Measurements from ENCODE around the gene PROSER3. TPM values are rescaled to one million over a fixed set of nuclear protein-coding genes. Genes with fewer than 3 reads are reported as not detected.
"Not testable (repeated sequence)": the region's sequence is repeated elsewhere in the genome, so short reads cannot be mapped to it uniquely, and the experiment has no call there.

Gene PROSER3
- polyA plus RNA-seq, 3 donors: 15.6 to 26.2 (median 26.0) TPM

DNA sequence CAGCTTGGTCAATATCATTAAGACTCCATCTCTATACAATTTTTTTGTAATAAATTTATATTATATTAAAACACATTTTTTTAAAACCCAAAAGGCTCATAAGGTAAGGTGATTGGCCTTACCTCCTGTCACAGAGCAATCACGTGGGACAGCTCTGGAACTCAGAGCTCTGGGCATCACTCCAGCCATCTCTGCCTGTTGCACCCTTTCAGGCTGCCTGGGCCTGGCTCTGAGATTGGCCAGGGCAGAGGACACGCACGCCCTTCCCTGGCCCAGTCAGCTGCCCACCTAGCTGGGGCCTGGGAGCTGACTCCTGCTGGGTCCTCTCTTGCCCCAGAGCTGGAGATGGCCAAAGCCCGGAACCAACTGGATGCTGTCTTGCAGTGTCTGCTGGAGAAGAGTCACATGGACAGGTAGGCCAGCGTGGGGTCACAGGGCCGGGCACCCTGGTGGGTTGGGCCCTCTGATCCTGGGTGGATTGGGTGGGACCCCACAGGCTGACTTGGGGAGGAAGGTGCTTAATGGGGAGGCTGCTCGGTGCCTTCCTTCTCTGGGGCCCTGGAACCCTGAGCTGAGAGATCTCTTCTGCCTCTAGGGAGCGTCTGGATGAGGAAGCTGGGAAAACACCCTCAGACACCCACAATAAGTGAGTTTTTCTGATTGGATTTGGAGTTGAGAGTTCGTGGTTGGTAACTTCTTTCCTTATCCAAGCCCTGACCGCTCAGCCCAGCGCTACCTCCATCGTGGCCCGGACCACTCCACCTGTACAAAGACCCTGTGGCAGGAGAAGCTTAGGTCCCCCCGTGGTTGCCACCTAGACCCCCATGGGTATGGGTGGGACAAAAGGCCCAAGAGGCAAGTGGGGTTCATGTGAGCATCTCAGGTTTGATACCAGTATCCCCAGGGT lies 5.9 kb upstream of the PROSER3 start:
- no peak for DNase-seq

GRCh38 chr19:35752746-35753350 lies 5.1 kb upstream of the PROSER3 start:
- no peak for DNase-seq

- DNase-seq: no peak
Observed at GRCh38 chr19:35753634-35754369, 4.2 kb upstream of the PROSER3 start.

GRCh38 chr19:35754370-35755130 lies 3.4 kb upstream of the PROSER3 start:
- DNase-seq: no peak

DNA sequence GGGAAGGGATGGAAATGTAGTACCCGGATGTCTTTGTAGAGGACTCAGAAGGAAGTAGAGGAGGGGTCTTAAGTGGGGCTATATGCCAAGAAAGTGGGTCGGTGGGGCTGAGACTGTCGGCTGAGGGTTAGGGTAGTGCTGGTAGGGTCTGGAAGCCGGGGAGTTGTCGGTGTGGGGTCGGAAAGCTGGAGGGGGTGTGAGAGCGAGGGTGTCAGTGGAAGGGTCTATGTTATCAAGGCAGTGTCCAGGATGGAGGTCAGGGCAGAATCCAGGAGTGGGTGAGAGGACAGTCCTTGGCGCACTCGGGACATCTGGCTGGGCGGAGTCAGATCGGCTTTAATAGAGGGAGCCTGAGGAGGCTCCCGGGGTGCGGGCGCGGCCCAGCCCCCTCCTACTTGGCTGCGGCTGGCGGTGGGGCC lies 2.8 kb upstream of the PROSER3 start:
- DNase-seq: no peak

DNA sequence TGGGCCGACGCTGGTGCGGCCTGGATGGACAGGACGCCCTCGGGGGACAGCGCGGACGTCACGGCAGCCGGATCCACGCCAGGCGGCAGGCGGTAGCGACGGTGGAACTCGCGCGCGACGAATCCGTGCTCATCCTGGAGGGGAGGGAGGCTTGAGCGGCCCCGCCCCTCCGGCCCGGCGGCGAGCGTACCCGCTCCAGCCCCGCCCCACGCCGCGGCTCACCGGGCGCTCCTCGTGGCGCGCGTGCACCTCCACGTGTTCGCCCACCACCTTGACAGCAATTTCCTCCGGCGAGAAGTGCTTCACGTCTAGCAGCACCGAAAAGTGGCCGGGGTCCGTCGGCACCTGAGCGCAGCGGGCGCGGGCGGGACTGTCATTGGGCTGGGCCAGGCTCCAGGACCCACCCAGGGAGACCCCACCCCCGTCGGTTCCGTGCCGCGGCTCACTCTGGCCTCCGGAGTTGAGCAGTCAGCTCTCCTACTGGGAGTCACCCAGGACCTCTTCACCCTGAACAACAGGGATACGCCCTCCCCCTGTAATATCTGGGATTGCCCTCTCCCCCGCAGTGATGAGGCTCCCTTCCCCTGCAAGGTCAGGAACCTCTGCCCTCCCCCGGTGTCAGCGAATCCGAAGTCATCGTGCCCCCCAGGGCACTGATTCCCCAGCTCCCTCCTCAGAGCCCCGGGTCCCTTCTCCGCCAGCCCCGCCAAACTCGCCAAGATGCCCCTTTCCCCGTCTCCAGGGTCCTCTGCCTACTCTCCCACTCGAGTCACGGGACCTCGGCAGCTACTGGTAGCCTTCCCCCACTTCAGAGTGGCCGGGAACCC lies 2.2 kb upstream of the PROSER3 start:
- DNase-seq: no peak

DNA sequence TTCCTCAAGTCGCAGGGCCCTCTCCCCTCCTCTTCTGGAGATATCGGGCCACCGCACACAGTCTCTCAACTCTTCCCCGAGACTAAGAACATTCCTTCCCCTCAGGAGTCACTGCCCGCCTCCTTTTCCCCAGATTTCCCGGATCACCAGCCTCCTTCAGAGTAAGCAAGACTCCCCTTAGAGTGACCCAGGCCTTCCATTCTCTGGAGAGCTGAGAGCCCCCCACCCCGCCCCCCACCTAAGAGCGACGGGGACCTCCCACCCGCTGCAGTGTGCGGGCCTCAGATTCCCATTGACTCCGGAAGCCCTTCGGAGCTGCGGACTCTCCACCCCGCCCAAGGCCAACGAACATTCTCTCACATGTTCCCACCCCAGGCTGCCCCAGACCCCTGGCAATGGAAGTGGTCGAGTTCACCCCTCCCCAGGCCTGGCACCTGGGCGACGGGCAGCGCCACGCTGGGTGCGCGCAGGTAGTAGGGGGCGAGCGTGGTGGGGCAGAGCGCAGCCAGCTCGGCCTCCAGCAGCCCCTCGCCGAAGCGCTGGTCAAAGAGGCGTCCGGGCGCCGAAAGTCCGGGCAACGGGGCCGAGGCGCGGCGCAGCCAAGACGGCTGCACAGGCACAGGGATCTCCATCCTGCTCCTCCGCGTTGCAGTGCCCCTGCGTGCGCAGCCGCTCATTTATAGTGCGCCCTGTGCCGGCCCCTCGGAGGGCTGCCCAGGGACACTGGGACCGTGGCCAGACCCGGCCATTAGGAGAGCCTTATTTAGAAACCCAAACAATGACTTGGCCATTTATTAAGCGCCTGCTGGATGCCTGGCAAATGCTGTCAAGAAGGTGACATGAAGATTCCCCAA lies 1.4 kb upstream of the PROSER3 start, which contains the start of gene HSPB6:
Gene HSPB6, minus strand, starts transcription at position 653 of the 854 bp plus-strand sequence. Its CDS starts 21 bp downstream, at position 632.
- no peak for DNase-seq

- no peak for DNase-seq
Observed at GRCh38 chr19:35757231-35757748, 686 bp upstream of the PROSER3 start.

- no peak for DNase-seq
Observed at GRCh38 chr19:35759697-35760096, 1.7 kb downstream of the PROSER3 start.

DNA sequence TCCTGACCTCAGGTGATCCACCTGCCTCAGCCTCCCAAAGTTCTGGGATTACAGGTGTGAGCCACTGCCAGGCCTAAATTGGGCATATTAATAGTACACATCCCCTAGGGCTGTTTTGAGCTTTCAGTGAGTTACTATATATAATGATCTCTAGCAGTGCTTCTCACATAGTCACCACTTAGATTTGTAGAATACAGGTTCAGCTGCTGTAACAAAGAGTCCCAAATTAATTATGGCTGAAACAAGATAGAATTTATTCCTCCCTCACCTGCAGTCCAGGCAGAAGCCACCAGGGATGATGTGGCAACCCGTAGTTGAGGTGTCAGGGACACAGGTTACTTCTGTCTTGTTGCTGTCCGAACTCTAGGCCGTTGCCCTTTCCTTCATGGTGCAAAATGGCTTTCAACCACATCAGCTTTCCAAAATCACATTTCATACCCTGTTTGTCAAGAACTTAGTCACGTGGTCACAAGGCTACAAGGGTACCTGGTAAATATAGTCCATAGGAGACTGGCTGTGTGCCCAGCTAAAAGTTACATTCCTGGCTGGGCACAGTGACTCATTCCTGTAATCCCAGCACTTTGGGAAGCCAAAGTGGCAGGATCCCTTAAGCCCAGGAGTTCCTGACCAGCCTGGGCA lies 2.9 kb downstream of the PROSER3 start:
- DNase-seq: no peak

GRCh38 chr19:35764432-35765315 lies 6.7 kb downstream of the PROSER3 start:
- no peak for DNase-seq

- DNase-seq: no peak
Observed at GRCh38 chr19:35766571-35767104, 8.7 kb downstream of the PROSER3 start.

DNA sequence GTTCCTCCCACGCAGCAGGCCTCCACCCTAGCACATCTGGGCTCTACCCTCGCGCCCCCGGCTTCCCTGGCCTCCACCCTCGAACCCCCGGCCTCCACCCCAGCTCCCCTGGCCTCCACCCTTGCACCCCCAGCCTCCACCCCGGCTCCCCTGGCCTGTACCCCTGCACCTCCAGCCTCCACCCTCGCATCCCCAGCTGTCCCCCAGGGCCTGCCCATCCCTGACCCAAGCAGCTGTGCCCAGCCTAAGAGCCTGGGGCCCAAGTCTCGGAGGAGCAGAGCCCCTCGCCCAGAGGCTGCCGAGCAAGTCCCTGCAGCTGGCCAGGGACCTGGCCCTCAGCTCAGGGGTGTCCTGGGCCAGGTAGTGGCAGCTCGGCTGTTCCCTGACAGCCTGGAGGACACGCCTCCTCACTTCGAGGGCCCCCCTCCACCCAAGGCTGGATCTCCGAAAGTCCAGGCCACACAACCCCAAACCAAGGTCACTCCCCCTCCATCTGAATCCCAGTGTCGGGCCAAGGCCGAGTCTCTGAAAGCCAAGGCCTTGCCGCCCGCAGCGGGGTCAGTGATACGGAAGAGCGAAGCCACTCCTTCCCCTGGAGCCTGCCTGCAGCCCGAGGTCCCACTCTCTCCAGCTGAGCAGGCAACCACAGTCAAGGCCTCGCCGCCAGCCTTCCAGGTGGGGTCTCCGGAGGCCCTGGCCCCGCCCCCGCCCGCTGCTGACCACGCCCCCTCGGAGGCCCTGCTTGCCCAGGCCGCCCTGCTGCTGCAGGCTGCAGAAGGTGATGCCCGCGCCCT lies 9.5 kb downstream of the PROSER3 start:
- peak; percentile 74 for DNase-seq

DNA sequence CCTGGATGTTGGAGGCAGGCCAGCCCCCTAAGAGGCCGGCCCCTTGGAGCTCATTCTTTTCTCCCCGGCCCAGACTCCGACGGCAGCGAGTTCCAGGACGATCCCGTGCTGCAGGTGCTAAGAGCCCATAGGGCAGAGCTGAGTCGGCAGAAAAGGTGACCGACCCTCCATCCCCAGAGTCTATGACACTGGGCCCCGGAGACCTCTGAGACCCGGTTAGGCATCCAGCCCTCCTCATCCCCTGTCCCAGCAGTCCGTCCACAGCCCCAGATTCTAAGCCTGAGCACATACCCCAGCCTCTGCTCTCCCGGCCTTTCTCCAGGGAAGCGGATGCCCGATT lies 10.1 kb downstream of the PROSER3 start:
- DNase-seq: no peak

- not testable (repeated sequence) for DNase-seq
Observed at GRCh38 chr19:35772362-35772761, 14.4 kb downstream of the PROSER3 start.

GRCh38 chr19:35773020-35773806 lies 15.2 kb downstream of the PROSER3 start:
- no peak for DNase-seq
